Neural progenitor cell (in vitro differentiated cells): ENCODE results near the gene ARPC5. TPM values are rescaled to one million over a fixed set of nuclear protein-coding genes. Genes with fewer than 3 reads are reported as not detected.

Source experiments
- DNase-seq: peaks from one replicate; pipeline ENCODE4 v3.0.0-alpha.2; 2016; ENCODE audit warnings: low spot score
- H2AFZ ChIP-seq: fragments of 200-600 bp; sonication (generic); replicated peaks from 2 replicates; pipeline ENCODE4 v1.6.1; 2016; ENCODE audit warnings: antibody characterized with exemption
- H3F3A ChIP-seq: fragments of 200-600 bp; sonication (generic); 2 replicates; pipeline ENCODE4 v1.6.1; 2016; ENCODE audit warnings: antibody characterized with exemption, low read depth
- H3K27ac ChIP-seq: fragments of 200-600 bp; sonication (generic); 2 replicates; pipeline ENCODE4 v1.5.1; 2016; ENCODE audit warnings: mild to moderate bottlenecking
- H3K27me3 ChIP-seq: fragments of 200-600 bp; sonication (generic); 2 replicates; pipeline ENCODE4 v1.6.1; 2016; ENCODE audit warnings: mild to moderate bottlenecking, moderate library complexity
- H3K36me3 ChIP-seq: fragments of 200-600 bp; sonication (generic); 2 replicates; pipeline ENCODE4 v1.5.1; 2016
- H3K4me1 ChIP-seq: fragments of 200-600 bp; sonication (generic); 2 replicates; pipeline ENCODE4 v1.6.1; 2016; ENCODE audit warnings: mixed run types
- H3K4me2 ChIP-seq: fragments of 200-600 bp; sonication (generic); 2 replicates; pipeline ENCODE4 v1.6.1; 2016
- H3K4me3 ChIP-seq: fragments of 200-600 bp; sonication (generic); 2 replicates; pipeline ENCODE4 v1.5.1; 2016
- H3K79me2 ChIP-seq: fragments of 200-600 bp; sonication (generic); 2 replicates; pipeline ENCODE4 v1.6.1; 2016; ENCODE audit warnings: low read depth
- H3K9ac ChIP-seq: fragments of 200-600 bp; sonication (generic); 2 replicates; pipeline ENCODE4 v1.6.1; 2016
- H3K9me3 ChIP-seq: fragments of 200-600 bp; sonication (generic); 2 replicates; pipeline ENCODE4 v1.5.1; 2016; ENCODE audit warnings: low read depth
- H4K20me1 ChIP-seq: fragments of 200-600 bp; sonication (generic); 2 replicates; pipeline ENCODE4 v1.6.1; 2016; ENCODE audit warnings: low read depth
- H3K27ac Mint-ChIP-seq: 3 replicates; pipeline ENCODE4 v1.8.0; 2021; ENCODE audit warnings: mixed read lengths
- H3K27me3 Mint-ChIP-seq: 2 replicates; pipeline ENCODE4 v1.8.0; 2022; ENCODE audit warnings: low read depth, mild to moderate bottlenecking, inconsistent platforms, moderate library complexity, mixed read lengths; ENCODE audit not compliant: insufficient read depth
- H3K36me3 Mint-ChIP-seq: 3 replicates; pipeline ENCODE4 v1.8.0; 2021; ENCODE audit warnings: mixed read lengths
- H3K4me1 Mint-ChIP-seq: 3 replicates; pipeline ENCODE4 v1.8.0; 2021; ENCODE audit warnings: mixed read lengths
- H3K4me3 Mint-ChIP-seq: 3 replicates; pipeline ENCODE4 v1.8.0; 2021; ENCODE audit warnings: mild to moderate bottlenecking, moderate library complexity, mixed read lengths
- H3K9me3 Mint-ChIP-seq: 3 replicates; pipeline ENCODE4 v1.8.0; 2020; ENCODE audit warnings: mixed read lengths
- CTCF ChIP-seq: fragments of 200-600 bp; sonication (generic); IDR thresholded peaks from 2 replicates; pipeline ENCODE4 v1.5.1; 2017; ENCODE audit warnings: antibody characterized with exemption, mild to moderate bottlenecking
- EZH2 ChIP-seq: fragments of 200-600 bp; sonication (generic); IDR thresholded peaks from 2 replicates; pipeline ENCODE4 v1.6.1; 2017; ENCODE audit warnings: antibody characterized with exemption, mild to moderate bottlenecking, moderate library complexity
- EZH2phosphoT487 ChIP-seq: fragments of 200-600 bp; sonication (generic); IDR thresholded peaks from 2 replicates; pipeline ENCODE4 v1.6.1; 2017; ENCODE audit warnings: antibody characterized with exemption
- total RNA-seq: library from RNA; depleted of rRNA; stranded (reverse); fragments of >200 nt; gene quantifications from 2 replicates; pipeline ENCODE4 v1.2.3, GENCODE V29; 2015; ENCODE audit warnings: low replicate concordance

The ARPC5 gene
- total RNA-seq, 1 donor from 2014 or later, result 131 TPM

GRCh38 chr1:183586455-183586854 lies 49.1 kb downstream of the ARPC5 start:
- no peak overlapping the region for H3K4me2 ChIP-seq
- no peaks in the 10 kb centered on the region for H3K79me2 ChIP-seq
- no peaks in the 10 kb centered on the region for H3K4me1 ChIP-seq
- Mint-ChIP-seq H3K4me3 (no peak overlapping the region), H3K27me3 (peaks cover 17% of the 10 kb centered on the region), H3K4me1 (peaks cover 16% of the 10 kb centered on the region), H3K36me3 (no peaks in the 10 kb centered on the region), H3K27ac (no peak overlapping the region), H3K9me3 (no peaks in the 10 kb centered on the region)
- no peak for DNase-seq
- no peaks in the 10 kb centered on the region for H3K27me3 ChIP-seq
- no peaks in the 10 kb centered on the region for H3K36me3 ChIP-seq
- no peaks in the 10 kb centered on the region for H4K20me1 ChIP-seq
- no peak overlapping the region for H3K9ac ChIP-seq
- no peak overlapping the region for H2AFZ ChIP-seq
- H3K27ac ChIP-seq, result no peak overlapping the region
- no peak for TF ChIP-seq EZH2phosphoT487
- TF ChIP-seq CTCF, result no peak
- no peak for TF ChIP-seq EZH2
- H3F3A ChIP-seq, result no peaks in the 10 kb centered on the region
- H3K4me3 ChIP-seq, result no peak overlapping the region
- H3K9me3 ChIP-seq, result no peaks in the 10 kb centered on the region

- H3K36me3 ChIP-seq, result no peaks in the 10 kb centered on the region
- no peak overlapping the region for H3K4me3 ChIP-seq
- no peaks in the 10 kb centered on the region for H4K20me1 ChIP-seq
- H3K79me2 ChIP-seq, result no peaks in the 10 kb centered on the region
- H3K27me3 ChIP-seq, result no peaks in the 10 kb centered on the region
- H3K27ac ChIP-seq, result no peak overlapping the region
- Mint-ChIP-seq H3K27ac (no peak overlapping the region), H3K9me3 (no peaks in the 10 kb centered on the region), H3K27me3 (peaks cover 19% of the 10 kb centered on the region), H3K4me3 (no peak overlapping the region), H3K36me3 (no peaks in the 10 kb centered on the region), H3K4me1 (peaks cover 25% of the 10 kb centered on the region)
- DNase-seq, result no peak
- H3K9ac ChIP-seq, result no peak overlapping the region
- no peaks in the 10 kb centered on the region for H3F3A ChIP-seq
- H2AFZ ChIP-seq, result no peak overlapping the region
- H3K4me1 ChIP-seq, result no peaks in the 10 kb centered on the region
- no peaks in the 10 kb centered on the region for H3K9me3 ChIP-seq
- TF ChIP-seq EZH2phosphoT487, result no peak
- no peak for TF ChIP-seq EZH2
- TF ChIP-seq CTCF, result no peak
- H3K4me2 ChIP-seq, result no peak overlapping the region
Observed at GRCh38 chr1:183585038-183585437, 50.5 kb downstream of the ARPC5 start.

GRCh38 chr1:183584147-183584546 lies 51.4 kb downstream of the ARPC5 start:
- Histone ChIP-seq H3K36me3 (no peaks in the 10 kb centered on the region), H3K4me1 (no peaks in the 10 kb centered on the region), H3K27me3 (no peaks in the 10 kb centered on the region), H3K4me3 (no peak overlapping the region), H3K79me2 (no peaks in the 10 kb centered on the region), H3K9me3 (no peaks in the 10 kb centered on the region), H3K27ac (no peak overlapping the region), H3K4me2 (no peak overlapping the region), H2AFZ (no peak overlapping the region), H3K9ac (no peak overlapping the region), H3F3A (no peaks in the 10 kb centered on the region), H4K20me1 (no peaks in the 10 kb centered on the region)
- H3K4me3 Mint-ChIP-seq, result no peak overlapping the region
- H3K27me3 Mint-ChIP-seq, result peaks cover 16% of the 10 kb centered on the region
- no peaks in the 10 kb centered on the region for H3K9me3 Mint-ChIP-seq
- peaks cover 27% of the 10 kb centered on the region for H3K4me1 Mint-ChIP-seq
- no peak for TF ChIP-seq EZH2phosphoT487
- TF ChIP-seq CTCF, result no peak
- TF ChIP-seq EZH2, result no peak
- H3K36me3 Mint-ChIP-seq, result no peaks in the 10 kb centered on the region
- no peak overlapping the region for H3K27ac Mint-ChIP-seq
- DNase-seq, result no peak

- Histone ChIP-seq H3K4me2 (no peak overlapping the region), H4K20me1 (no peaks in the 10 kb centered on the region), H2AFZ (no peak overlapping the region), H3K36me3 (no peaks in the 10 kb centered on the region), H3K27me3 (no peaks in the 10 kb centered on the region), H3K9me3 (no peaks in the 10 kb centered on the region), H3K9ac (no peak overlapping the region), H3K4me1 (no peaks in the 10 kb centered on the region), H3F3A (no peaks in the 10 kb centered on the region), H3K79me2 (no peaks in the 10 kb centered on the region), H3K27ac (no peak overlapping the region), H3K4me3 (no peak overlapping the region)
- DNase-seq, result no peak
- no peaks in the 10 kb centered on the region for H3K36me3 Mint-ChIP-seq
- peaks cover 24% of the 10 kb centered on the region for H3K4me1 Mint-ChIP-seq
- no peak overlapping the region for H3K27ac Mint-ChIP-seq
- no peak overlapping the region for H3K4me3 Mint-ChIP-seq
- peaks cover 15% of the 10 kb centered on the region for H3K27me3 Mint-ChIP-seq
- no peaks in the 10 kb centered on the region for H3K9me3 Mint-ChIP-seq
- TF ChIP-seq CTCF (no peak), EZH2 (no peak), EZH2phosphoT487 (no peak)
Observed at GRCh38 chr1:183583466-183583865, 52.1 kb downstream of the ARPC5 start.
